HL-60 (cell line): ENCODE measurements around the gene KCNV2.

Source experiments
- DNase-seq, 2 experiments: peaks; one replicate each; pipeline ENCODE4 v3.0.0-alpha.2; 2010 to 2020; ENCODE audit warnings: low read depth in 1 of 2, low spot score in 1 of 2
- H3K27ac ChIP-seq: fragments of 250-450 bp; sonication (Bioruptor Pico); replicated peaks from 2 replicates; pipeline ENCODE4 v1.5.1; 2020; ENCODE audit warnings: mild to moderate bottlenecking, moderate library complexity
- H3K27me3 ChIP-seq: fragments of 250-450 bp; sonication (Bioruptor Pico); 2 replicates; pipeline ENCODE4 v1.5.1; 2021; ENCODE audit warnings: mild to moderate bottlenecking, moderate library complexity; ENCODE audit not compliant: insufficient read depth, poor library complexity, severe bottlenecking
- H3K4me3 ChIP-seq: replicated peaks from 2 replicates; pipeline ENCODE4 v1.5.1; 2011; ENCODE audit warnings: mild to moderate bottlenecking, control low read depth, low read length; ENCODE audit not compliant: insufficient read depth
- CTCF ChIP-seq: IDR thresholded peaks from one replicate; pipeline ENCODE4 v1.5.1; 2011; ENCODE audit warnings: low read length, control low read depth, inconsistent platforms; ENCODE audit not compliant: insufficient read depth
- GABPA ChIP-seq: IDR thresholded peaks from 2 replicates; pipeline ENCODE4 v1.6.1; 2012; ENCODE audit warnings: low read depth
- POLR2AphosphoS5 ChIP-seq: IDR thresholded peaks from 2 replicates; pipeline ENCODE4 v1.6.1; 2012; ENCODE audit warnings: low read depth
- REST ChIP-seq: IDR thresholded peaks from 2 replicates; pipeline ENCODE4 v1.6.1; 2012; ENCODE audit warnings: low read depth; ENCODE audit not compliant: insufficient replicate concordance
- SPI1 ChIP-seq: IDR thresholded peaks from 2 replicates; pipeline ENCODE4 v1.6.1; 2012; ENCODE audit warnings: low read depth, mild to moderate bottlenecking, borderline replicate concordance

The KCNV2 gene

DNA sequence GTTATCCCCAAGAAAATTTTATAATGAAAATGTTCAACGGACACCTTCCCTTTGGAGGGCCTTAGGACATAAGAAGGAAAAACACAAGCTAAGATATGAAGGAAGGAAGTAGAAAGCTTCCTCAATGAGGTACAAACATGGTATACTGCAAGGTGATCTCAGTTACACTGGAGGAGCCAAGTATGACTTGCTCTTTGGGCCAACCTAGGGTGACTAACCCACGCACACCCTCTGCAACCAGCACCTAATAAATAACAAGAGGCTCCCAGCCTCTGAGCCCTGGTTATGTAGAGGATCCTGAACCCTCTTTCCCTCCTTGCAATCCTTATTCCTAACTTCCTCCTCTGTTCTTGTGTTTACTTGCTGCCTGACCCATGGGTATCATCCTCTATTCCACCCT lies 38.3 kb upstream of the KCNV2 start:
- H3K27me3 ChIP-seq: no peaks in the 10 kb centered on the region
- TF ChIP-seq SPI1 (no peak), CTCF (no peak), POLR2AphosphoS5 (no peak), REST (no peak)
- no peak overlapping the region for H3K4me3 ChIP-seq
- DNase-seq: no peak
- no peak overlapping the region for H3K27ac ChIP-seq

DNA sequence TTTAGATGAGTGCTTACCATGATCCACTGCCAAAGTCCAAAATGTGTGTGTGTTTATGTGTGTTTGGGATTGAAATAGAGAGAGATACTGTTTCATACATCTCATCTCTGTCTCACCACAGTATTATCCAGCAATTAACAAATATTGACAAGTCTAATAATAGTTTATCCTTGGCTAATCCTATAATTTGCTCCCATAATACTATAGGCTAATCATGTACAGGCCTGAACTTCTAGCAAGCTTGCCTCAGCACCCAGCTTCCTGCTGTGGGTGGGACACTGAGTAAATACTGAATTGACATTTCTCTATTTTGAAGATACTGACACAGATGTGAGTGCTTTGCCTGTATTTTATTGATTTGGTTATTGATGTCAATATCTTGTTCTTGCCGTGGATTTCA lies 35.3 kb upstream of the KCNV2 start:
- TF ChIP-seq REST (no peak), CTCF (no peak), SPI1 (no peak), GABPA (no peak), POLR2AphosphoS5 (no peak)
- Histone ChIP-seq H3K4me3 (no peak overlapping the region), H3K27ac (no peak overlapping the region), H3K27me3 (no peaks in the 10 kb centered on the region)
- DNase-seq: no peak

GRCh38 chr9:2686911-2687310 lies 30.4 kb upstream of the KCNV2 start:
- TF ChIP-seq SPI1 (no peak), GABPA (no peak), POLR2AphosphoS5 (no peak), CTCF (no peak), REST (no peak)
- H3K27ac ChIP-seq: no peak overlapping the region
- DNase-seq: no peak

More at GRCh38 chr9:2686911-2687310, 30.4 kb upstream of the KCNV2 start:
- Histone ChIP-seq H3K4me3 (no peak overlapping the region), H3K27me3 (no peaks in the 10 kb centered on the region)
